GM21360 (cell line): Measurements from ENCODE around the gene MAZ.
"Not testable (repeated sequence)": the region's sequence is repeated elsewhere in the genome, so short reads cannot be mapped to it uniquely, and the experiment has no call there.

Experiments used
- ATAC-seq: cut with Tn5 transposase; IDR thresholded peaks from one replicate; pipeline ENCODE4 v1.9.1; 2021; ENCODE audit warnings: mild to moderate bottlenecking, moderate library complexity; ENCODE audit not compliant: unreplicated experiment

The MAZ gene

GRCh38 chr16:29821643-29822115, 15.3 kb downstream of the MAZ start:
- no peak for ATAC-seq

- no peak for ATAC-seq
These were observed 18.3 kb downstream of the MAZ start for GRCh38 chr16:29824589-29825144.

GRCh38 chr16:29825145-29826044, 19.1 kb downstream of the MAZ start:
- ATAC-seq: no peak

- ATAC-seq: no peak
These were observed 20.0 kb downstream of the MAZ start for GRCh38 chr16:29826342-29826695.

GRCh38 chr16:29830774-29831173, 24.4 kb downstream of the MAZ start:
- ATAC-seq: no peak

GRCh38 chr16:29831490-29831889, 25.2 kb downstream of the MAZ start:
- no peak for ATAC-seq

GRCh38 chr16:29833219-29833618, 26.9 kb downstream of the MAZ start:
- ATAC-seq: not testable (repeated sequence)

- no peak for ATAC-seq
These were observed 27.8 kb downstream of the MAZ start for GRCh38 chr16:29834079-29834478.

GRCh38 chr16:29835926-29836325, 29.6 kb downstream of the MAZ start:
- no peak for ATAC-seq

- no peak for ATAC-seq
These were observed 30.3 kb downstream of the MAZ start for GRCh38 chr16:29836623-29837022.

GRCh38 chr16:29837841-29838240, 31.5 kb downstream of the MAZ start:
- no peak for ATAC-seq

GRCh38 chr16:29839822-29840221, 33.5 kb downstream of the MAZ start:
- ATAC-seq: no peak

- ATAC-seq: no peak
These were observed 33.9 kb downstream of the MAZ start for GRCh38 chr16:29840240-29840639.

GRCh38 chr16:29841631-29842030, 35.3 kb downstream of the MAZ start:
- no peak for ATAC-seq

GRCh38 chr16:29842732-29843346, 36.5 kb downstream of the MAZ start:
- no peak for ATAC-seq

GRCh38 chr16:29843931-29844330, 37.6 kb downstream of the MAZ start:
- ATAC-seq: no peak

- no peak for ATAC-seq
These were observed 38.4 kb downstream of the MAZ start for GRCh38 chr16:29844575-29845331.

- ATAC-seq: no peak
These were observed 39.3 kb downstream of the MAZ start for GRCh38 chr16:29845656-29846055.

GRCh38 chr16:29848420-29849297, 42.3 kb downstream of the MAZ start:
- no peak for ATAC-seq

- no peak for ATAC-seq
These were observed 43.2 kb downstream of the MAZ start for GRCh38 chr16:29849505-29849904.
